ENCODE measurements around the gene ZNF780B.
A peak's percentile ranks its signal among the peaks of the same experiment; 100 is the strongest.

Gene ZNF780B

DNA sequence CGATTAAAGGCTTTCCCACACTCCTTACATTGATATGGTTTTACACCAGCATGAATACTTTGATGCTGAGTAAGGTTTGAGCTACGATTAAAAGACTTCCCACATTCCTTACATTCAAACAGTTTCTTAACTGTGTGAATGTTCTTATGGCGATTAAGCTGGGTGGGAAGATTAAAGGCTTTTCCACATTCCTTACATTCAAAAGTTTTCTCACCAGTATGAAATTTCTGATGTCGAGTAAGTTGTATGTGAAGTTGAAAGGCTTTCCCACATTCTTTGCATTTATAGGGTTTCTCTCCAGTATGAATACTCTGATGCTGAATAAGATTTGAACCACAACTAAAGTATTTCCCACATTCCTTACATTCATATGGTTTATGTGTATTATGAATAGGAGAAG lies 20.0 kb downstream of the ZNF780B start:
- no peak for DNase-seq

DNA sequence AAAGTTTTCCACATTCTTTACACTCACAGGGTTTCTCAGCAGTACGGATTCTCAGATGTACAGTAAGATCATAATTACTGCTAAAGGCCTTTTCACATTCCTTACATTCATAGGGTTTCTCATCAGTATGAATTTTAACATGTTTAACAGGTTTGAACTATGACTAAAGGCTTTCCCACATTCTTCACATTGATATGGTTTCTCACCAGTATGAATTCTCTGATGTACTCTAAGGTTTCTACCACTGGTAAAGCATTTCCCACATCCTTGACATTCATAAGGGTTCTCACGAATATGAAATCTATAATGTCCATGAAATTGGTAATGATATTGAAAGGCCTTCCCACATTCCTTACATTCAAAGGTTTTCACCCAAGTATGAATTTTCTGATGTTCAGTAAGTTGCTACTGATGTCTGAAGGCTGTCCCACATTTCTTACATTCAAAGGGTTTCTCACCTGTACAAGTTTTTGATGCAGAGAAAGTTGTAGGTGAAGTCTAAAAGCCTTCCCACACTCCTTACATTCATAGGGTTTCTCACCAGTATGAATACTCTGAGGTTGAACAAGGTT lies 22.0 kb downstream of the ZNF780B start:
- no peak for DNase-seq

DNA sequence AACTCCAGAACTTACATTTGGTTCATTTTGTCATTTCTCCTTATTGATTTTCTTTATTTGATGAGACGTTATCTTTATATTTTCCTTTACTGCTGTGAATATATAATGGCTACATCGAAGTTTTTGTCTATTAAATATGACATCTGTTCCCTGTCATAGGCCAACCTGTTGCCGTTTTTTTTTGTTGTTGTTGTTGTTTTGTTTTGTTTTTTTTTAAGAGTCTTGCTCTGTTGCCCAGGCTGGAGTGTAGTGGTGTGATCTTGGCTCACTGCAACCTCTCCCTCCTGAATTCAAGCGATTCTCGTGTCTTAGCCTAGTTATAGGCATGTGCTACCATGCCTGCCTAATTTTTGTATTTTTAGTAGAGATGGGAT lies 29.4 kb downstream of the ZNF780B start:
- DNase-seq = no peak

DNA sequence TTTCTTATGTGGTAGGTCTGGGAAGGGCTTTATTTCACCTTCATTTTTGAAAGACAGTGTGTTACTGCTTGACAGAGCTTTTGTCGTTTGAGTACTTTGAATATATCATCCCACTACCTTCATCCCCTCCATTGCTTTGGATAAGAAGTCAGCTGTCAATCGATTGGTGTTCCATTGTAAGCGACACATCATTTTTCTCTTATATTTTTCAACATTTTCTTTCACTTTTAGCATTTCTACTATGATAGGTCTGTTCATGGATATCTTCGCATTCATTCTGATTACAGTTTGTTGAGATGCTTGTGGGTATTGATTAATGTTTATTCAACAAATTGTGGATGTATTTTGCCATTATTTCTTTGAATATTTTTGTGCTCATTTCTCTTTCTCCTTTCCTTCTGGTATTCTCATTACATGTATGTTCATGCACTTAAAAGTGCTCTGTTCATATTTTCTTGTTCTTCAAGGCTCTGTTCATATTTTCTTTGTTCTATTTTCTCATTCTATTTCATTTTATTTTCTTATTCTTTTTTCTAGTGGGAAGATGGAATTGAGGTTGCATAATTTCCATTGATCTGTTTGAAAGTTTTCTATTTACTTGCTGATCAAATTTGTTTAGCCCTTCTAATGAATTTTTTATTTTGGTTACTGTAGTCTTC lies 30.0 kb downstream of the ZNF780B start:
- DNase-seq = no peak

DNA sequence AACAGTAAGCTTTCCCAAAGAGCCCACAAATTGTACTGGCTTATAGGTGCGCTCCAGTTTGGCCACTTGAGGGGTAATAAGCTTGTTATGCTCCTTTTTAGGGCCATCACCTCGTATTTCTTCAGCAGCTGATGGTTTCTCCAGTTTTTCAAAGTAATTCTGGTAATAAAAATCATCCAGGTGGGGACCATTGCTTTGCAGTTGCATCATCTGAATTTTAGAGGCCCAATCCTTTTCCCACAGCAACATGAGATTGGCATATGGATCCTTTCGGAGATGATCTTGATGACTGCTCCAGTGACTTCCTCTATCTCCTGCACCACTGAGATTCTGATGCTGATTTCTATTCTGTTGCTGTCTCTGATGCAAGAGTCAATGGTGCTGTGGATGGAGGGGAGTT lies 32.1 kb downstream of the ZNF780B start:
- no peak for DNase-seq

DNA sequence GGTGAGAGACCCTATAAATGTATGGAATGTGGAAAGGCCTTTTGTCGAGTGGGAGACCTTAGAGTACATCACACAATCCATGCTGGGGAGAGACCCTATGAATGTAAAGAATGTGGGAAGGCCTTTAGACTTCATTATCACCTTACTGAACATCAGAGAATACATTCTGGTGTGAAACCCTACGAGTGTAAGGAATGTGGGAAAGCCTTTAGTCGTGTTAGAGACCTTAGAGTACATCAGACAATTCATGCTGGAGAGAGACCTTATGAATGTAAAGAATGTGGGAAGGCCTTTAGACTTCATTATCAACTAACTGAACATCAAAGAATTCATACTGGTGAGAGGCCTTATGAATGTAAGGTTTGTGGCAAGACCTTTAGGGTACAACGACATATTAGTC lies 42.0 kb downstream of the ZNF780B start:
- DNase-seq = no peak

DNA sequence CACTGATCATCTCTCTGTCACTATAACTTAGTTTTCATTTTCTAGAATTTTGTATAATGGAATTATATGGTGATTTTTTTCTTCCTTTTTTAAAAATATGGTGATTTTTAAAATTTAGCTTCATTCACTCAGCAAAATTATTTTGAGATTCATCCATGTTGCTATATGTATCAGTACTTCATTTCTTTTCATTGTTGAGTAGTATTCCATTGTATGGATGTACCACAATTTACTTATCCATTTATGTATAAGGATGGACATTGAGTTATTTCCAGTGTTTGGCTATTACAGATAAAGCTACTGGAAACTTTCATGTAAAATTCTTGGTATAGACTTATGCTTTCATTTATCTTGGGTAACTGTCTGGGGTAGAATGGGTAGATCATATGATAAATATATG lies 46.4 kb downstream of the ZNF780B start:
- DNase-seq = no peak

DNA sequence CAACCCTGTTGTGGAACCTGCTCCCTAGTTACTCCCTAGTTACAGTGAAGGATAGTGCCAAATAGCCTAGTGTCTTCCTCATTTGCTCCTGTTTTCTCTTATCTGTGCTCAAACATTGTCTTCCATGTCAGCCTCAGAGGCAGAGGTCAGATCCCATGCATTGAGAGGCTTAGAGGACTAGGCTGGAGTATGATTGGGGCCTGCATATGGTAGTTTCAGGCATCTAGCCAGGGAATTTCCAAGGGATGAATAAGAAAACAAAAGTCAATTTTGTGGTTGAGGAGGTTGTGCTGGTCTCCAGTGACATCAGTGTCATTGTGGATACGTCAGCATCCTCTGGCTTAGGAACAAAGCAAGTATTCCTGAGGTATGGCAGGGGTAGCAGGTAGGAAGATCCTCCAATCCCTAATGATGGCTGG lies 49.7 kb downstream of the ZNF780B start:
- no peak for DNase-seq

DNA sequence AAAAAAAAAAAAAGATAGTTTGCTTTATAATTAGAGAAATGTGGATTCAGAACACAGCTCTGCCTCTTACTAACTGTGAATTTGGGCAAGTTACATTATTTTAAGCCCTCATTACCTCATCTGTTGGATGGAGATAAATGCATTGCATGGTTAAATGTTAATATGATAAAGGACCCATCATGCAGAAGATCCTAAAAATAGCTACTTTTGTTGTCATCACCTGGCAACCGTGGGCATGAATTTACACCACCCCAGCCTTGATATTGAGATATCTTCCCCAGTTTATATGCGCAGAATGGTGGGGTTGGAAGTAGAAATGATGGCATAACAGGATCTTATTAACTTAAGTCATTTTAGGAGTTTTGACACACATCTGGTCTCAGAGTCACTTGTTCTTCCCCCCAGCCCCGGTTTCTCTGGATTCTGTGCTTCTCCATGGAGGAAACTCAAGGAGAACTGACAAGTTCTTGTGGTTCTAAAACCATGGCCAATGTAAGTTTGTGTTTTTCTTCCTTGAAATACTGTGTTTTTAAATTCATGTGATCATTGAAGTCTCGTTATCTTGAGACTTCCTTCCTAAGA lies 50.2 kb downstream of the ZNF780B start:
- no peak for DNase-seq

DNA sequence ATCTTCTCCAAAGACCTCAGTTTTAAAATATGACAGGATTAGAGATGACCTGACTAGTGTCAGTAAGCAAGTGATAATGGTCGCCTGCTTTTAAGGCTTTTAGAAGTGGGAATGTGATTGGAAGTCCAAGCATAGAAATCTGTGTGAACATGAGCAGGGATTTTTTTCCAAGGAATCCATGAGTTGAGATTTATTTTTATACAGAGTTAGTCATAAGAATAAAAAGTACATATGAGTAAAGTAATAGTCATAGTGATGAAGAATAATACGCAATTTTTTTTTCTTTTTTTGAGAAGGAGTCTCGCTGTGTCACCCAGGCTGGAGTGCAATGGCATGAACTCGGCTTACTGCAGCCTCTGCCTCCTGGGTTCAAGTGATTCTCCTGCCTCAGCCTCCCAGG lies 57.5 kb downstream of the ZNF780B start:
- DNase-seq = no peak

DNA sequence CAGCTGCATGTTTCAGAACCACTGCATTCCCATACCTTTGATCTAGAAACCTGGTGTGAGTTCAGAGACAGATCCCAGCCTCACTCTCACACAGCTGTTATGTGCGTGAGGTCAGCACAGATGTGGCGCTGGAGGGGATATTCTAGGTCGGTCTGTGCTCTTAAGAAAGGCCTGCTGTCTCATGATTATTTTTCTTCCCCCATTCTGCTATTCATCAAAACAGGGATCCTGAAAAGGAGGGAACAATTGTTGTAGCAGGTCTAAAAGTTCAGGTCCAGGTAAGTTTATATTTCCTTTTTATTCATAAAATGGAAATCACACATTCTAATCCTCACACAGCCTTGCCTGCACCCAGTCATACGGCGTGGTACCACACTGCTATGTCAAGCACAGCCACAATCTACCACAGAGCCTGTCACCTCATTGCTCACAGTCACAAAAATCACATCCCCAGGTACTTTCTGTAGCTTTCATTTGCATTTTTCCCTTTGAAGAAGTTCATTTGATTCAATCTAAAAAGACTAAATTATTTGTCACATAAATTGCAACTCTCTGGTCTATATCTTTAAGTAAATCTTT lies 58.3 kb downstream of the ZNF780B start:
- DNase-seq = no peak

DNA sequence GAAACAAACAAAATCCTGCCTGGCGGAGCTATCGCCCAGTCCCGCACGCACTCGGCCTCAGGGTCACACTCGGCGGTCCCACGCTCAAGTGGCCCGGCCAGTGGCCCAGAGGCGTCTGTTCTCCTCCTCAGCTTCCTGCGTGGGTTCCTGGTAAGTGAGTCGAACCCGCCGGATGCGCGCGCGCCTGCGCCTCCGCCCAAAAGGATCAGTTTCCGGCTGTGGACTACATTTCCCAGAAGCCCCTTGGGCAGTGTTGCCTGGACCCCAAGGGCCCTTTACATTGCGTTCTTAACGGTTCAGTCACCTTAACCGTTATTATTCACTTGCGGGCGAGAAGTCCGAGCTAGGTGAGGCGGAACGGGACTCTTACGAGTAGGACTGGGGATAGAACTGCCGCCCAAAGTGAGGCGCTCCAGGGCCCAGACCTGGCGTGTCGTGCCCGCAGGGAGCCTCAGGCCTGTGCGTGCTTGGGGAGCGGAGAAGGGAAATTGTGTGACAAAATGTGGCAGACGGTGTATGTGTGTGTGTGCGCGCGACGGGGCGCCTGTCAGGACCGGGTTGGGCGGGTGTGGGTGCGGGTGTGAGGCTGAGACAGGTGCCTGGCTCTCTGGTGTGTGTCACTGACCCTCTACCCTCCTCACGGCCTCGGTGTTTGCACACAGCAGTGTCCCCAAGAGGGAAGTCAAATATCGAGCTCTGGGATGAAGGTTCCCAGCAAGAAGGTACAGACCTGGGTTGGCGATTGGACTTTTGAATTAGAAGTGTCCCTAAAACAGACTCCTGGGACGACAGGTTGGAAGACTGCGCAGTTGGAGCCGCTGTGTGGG lies 59.0 kb downstream of the ZNF780B start, which contains the start of gene ZNF546:
Gene ZNF546, plus strand, starts transcription at position 250 of the 827 bp plus-strand sequence. CDS start 1,267 bp downstream, outside the sequence.
- peak; percentile 89 for DNase-seq

DNA sequence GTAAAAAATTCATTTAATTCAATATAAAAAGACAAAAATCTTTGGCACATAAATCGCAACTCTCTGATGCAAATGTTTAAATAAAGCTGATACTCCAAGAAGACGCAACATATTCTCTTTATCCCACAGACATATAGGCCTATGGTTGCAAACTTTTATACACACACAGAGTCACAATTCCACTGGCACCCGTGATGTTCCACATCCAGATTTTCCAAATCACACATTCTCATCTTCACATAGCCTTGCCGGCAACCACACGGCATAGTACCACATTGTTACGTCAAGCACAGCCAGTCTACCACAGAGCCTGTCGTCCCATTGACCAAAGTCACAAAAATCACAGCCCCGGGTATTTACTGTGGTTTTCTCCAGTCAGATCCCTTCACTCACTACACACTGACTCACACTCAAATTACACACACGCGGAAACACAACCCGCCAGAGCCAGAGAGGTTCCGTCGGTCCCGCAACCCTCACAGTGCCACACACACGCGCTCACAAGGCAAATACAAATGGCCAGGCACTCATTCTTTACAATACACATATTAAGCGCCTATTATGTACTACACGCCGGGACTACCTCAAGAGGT lies 59.7 kb downstream of the ZNF780B start:
- DNase-seq = no peak

DNA sequence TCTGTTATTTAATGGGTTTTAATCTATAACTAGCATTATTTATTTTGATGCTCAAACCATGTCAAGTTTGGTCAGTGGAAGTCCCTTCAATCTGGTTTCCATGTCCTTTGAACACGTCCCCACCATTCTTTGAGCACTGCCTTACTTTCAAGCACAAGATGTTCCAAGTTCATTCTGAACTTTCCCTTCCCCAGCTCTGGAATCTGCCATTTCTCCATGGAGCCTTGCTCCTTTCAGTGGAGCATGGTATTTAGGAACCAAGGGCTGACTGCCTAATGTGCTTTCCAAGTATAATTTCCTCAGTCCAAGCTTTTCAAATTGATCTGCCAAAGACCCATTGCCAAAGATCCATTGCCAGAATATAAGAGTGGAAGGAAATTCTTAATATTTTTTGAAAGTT lies 60.2 kb downstream of the ZNF780B start:
- DNase-seq = no peak

DNA sequence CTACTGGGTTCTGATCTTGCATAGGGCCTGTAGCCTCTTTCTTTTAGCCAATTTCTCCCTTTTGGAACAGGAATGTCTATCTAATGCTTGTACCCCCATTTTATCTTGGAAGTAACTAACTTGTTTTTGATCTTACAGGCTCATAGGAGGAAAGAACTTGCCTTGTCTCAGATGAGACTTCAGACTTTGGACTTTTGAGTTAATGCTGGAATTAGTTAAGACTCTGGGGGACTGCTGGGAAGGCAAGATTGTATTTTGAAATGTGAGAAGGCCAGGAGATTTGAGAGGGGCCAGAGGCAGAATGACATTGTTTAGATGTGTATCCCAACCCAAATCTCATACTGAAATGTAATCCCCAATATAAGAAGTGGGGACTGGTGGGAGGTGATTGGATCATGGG lies 61.7 kb downstream of the ZNF780B start:
- DNase-seq = no peak

DNA sequence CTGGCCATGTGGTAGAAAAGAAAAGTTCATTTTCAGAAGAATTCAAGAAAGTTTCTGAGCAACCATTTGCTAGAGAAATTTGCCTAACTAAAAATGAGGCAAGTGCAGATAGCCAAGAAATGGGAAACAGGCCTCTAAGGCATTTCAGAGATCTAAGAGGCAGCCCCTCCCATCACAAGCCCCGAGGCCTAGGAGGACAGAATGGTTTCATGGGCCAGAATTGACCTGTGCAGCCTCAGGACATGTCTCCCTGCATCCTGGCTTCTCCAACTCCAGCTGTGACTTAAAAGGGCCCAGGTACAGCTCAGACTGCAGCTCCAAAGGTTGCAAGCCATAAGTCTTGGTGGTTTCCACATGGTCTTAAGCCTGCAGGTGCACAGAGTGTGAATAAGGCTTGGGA lies 62.4 kb downstream of the ZNF780B start:
- no peak for DNase-seq

DNA sequence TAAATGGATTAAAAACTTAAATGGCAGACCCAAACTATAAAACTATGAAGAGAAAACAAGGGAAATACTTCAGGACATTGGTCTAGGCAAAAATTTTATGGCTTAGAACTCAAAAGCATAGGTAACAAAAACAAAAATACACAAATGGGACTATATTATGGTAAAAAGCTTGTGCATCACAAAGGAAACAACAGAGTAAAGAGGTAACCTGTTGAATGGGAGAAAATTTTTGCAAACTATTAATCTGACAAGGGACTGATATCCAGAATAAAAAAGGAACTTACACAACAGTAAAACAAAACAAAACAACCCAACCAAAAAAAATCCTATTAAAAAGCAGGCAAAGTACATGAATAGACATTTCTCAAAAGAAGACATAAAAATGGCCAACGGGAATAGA lies 68.4 kb downstream of the ZNF780B start:
- no peak for DNase-seq

DNA sequence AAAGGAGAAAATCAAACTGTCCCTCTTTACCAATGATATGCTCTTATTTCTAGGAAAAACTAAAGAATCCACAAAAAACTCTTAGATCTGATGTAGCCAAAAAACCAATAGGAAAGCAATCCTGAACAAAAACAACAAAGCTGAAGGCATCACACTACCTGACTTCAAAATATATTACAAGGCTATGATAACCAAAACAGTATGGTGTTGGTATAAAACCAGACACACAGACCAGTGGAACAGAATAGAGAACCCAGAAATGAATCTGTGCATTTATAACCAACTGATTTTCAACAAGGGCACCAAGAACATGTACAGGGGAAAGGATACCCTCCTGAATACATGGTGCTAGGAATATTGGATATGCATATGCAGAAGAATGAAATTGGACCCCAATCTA lies 68.9 kb downstream of the ZNF780B start:
- no peak for DNase-seq

DNA sequence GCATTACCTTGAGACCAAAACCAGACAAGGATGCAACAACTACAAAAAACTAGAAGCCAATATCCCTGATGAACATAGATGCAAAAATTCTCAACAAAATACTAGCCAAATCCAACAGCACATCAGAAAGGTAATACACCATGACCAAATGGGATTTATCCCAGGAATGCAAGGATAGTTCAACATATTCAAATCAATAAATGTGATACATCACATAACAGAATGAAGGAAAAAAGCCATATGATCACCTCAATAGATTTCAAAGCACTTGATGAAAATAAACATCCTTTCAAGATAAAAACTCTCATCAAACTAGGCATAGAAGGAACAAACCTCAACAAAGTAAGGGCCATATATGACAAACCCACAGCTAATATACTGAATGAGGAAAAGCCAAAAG lies 69.4 kb downstream of the ZNF780B start:
- DNase-seq = no peak

DNA sequence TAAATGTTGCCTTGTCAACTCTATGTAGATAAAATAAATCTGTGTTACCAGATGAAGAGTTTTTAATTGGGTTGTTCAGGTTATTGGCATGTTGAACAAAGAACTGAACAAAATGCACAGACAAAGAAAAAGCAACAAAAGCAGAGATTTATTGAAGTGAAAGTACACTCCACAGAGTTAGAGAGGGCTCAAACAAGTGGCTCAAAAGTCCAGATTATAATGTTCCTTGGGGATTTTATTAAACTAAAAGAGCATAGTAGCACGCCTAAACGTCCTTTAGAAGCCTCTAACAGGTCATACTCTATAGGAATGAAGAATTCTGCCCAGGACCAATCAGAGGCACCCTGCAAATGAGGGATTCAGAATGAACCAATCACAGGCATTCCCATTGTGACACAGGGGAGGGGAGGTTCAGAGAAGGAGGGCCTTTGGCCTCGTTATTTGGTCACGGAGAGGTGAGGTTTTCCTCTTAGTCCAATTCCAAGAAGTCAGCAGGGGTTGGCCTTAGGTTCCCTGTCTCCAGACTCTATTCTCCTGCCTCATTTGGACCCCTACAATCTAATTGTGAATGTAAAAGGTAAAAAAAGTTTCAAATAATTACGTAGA lies 72.2 kb downstream of the ZNF780B start:
- DNase-seq = no peak

DNA sequence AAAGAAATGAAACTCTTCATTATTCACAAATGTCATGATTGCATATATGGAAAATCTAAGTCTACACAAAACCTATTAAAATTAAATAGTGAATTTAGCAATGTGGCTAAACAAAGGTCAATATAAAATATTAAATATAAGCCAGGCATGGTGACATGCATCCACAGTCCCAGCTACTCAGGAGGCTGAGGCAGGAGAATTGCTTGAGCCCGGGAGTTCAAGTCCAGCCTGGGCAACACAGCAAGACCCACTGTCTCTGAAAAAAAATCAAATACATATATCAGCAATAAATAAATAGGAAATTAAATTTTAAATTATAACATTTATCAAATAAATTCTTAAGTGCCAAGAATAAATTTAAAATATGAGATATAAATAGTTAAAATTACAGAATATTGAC lies 73.1 kb downstream of the ZNF780B start:
- DNase-seq = no peak

Data from central memory CD4-positive, alpha-beta T cell (primary cell).